Activated naive CD4-positive, alpha-beta T cell treated with anti-CD3 and anti-CD28 coated beads, Interleukin-2, amount 10 ng/mL, durations not matched to agents 7 days and 5 days (primary cell): ENCODE data around the gene TEDC1.

Source experiments
- CTCF ChIA-PET: fragments of 350-600 bp; sonication (Branson Sonifier 250); formaldehyde crosslinking; loops from one replicate; lab custom pipeline; 2021; ENCODE audit warnings: antibody characterized with exemption; lab: Charles Lee
- DNase-seq: peaks from one replicate; pipeline ENCODE4 v3.0.0-alpha.2; 2020
- H3K27ac Mint-ChIP-seq: one replicate; pipeline ENCODE4 v1.8.0; 2021; ENCODE audit warnings: mild to moderate bottlenecking, moderate library complexity, mixed read lengths
- H3K27me3 Mint-ChIP-seq: one replicate; pipeline ENCODE4 v1.8.0; 2021; ENCODE audit warnings: mild to moderate bottlenecking, mixed read lengths
- H3K36me3 Mint-ChIP-seq: one replicate; pipeline ENCODE4 v1.8.0; 2021; ENCODE audit warnings: mixed read lengths
- H3K4me1 Mint-ChIP-seq: one replicate; pipeline ENCODE4 v1.8.0; 2021; ENCODE audit warnings: mixed read lengths
- H3K4me3 Mint-ChIP-seq: one replicate; pipeline ENCODE4 v1.8.0; 2021; ENCODE audit warnings: mild to moderate bottlenecking, moderate library complexity, mixed read lengths
- H3K9me3 Mint-ChIP-seq: one replicate; pipeline ENCODE4 v1.8.0; 2021; ENCODE audit warnings: mixed read lengths

The TEDC1 gene

GRCh38 chr14:105531088-105531893 is 40.2 kb downstream of the TEDC1 start:
- no peak overlapping the region for H3K27ac Mint-ChIP-seq
- no peaks in the 10 kb centered on the region for H3K36me3 Mint-ChIP-seq
- H3K9me3 Mint-ChIP-seq, result no peaks in the 10 kb centered on the region
- peak overlapping the region; percentile 70 for H3K4me3 Mint-ChIP-seq
- DNase-seq, result no peak
- H3K27me3 Mint-ChIP-seq, result peaks cover 43% of the 10 kb centered on the region
- H3K4me1 Mint-ChIP-seq, result peaks cover 29% of the 10 kb centered on the region
- CTCF ChIA-PET, result interaction anchor here (1.4 to 2.1 kb wide), 3 partner anchors 45 to 169 kb away, joined by 3 to 6 read pairs (median 4); partner anchors contain the start of gene CRIP1

GRCh38 chr14:105531894-105532623 is 41.0 kb downstream of the TEDC1 start:
- H3K36me3 Mint-ChIP-seq, result no peaks in the 10 kb centered on the region
- H3K9me3 Mint-ChIP-seq, result no peaks in the 10 kb centered on the region
- no peak overlapping the region for H3K27ac Mint-ChIP-seq
- no peak for DNase-seq
- peaks cover 27% of the 10 kb centered on the region for H3K4me1 Mint-ChIP-seq
- H3K27me3 Mint-ChIP-seq, result peaks cover 47% of the 10 kb centered on the region
- CTCF ChIA-PET, result interaction anchor here (1.4 to 2.1 kb wide), 5 partner anchors 12 to 170 kb away, joined by 3 to 8 read pairs (median 5); partner anchors contain the start of gene CRIP1
- H3K4me3 Mint-ChIP-seq, result no peak overlapping the region

- no peaks in the 10 kb centered on the region for H3K9me3 Mint-ChIP-seq
- H3K4me1 Mint-ChIP-seq, result peaks cover 20% of the 10 kb centered on the region
- H3K36me3 Mint-ChIP-seq, result no peaks in the 10 kb centered on the region
- DNase-seq, result peak; percentile 31
- H3K27ac Mint-ChIP-seq, result no peak overlapping the region
- CTCF ChIA-PET, result interaction anchor here (0.6 to 2.1 kb wide), 6 partner anchors 11 to 211 kb away, joined by 3 to 8 read pairs (median 4); partner anchors contain the start of gene CRIP1
- H3K27me3 Mint-ChIP-seq, result peaks cover 47% of the 10 kb centered on the region
- no peak overlapping the region for H3K4me3 Mint-ChIP-seq
Observed at GRCh38 chr14:105532735-105533141, 41.7 kb downstream of the TEDC1 start.

- Mint-ChIP-seq H3K9me3 (no peaks in the 10 kb centered on the region), H3K4me1 (peaks cover 19% of the 10 kb centered on the region), H3K27ac (no peak overlapping the region), H3K27me3 (peaks cover 47% of the 10 kb centered on the region), H3K4me3 (no peak overlapping the region), H3K36me3 (no peaks in the 10 kb centered on the region)
- CTCF ChIA-PET, result interaction anchor here (1.7 to 2.1 kb wide), 4 partner anchors 11 to 163 kb away, joined by 4 to 8 read pairs (median 6); partner anchors contain the start of gene CRIP1
- no peak for DNase-seq
Observed at GRCh38 chr14:105533391-105533790, 42.3 kb downstream of the TEDC1 start.

GRCh38 chr14:105533811-105534498 is 42.9 kb downstream of the TEDC1 start:
- CTCF ChIA-PET, result interaction anchor here (1.9 to 2.1 kb wide), 3 partner anchors 10 to 163 kb away, joined by 5 to 8 read pairs (median 6); no protein-coding TSS in a partner anchor
- Mint-ChIP-seq H3K27ac (no peak overlapping the region), H3K4me1 (peaks cover 17% of the 10 kb centered on the region), H3K4me3 (no peak overlapping the region), H3K36me3 (no peaks in the 10 kb centered on the region), H3K9me3 (no peaks in the 10 kb centered on the region), H3K27me3 (peaks cover 49% of the 10 kb centered on the region)
- no peak for DNase-seq

GRCh38 chr14:105534586-105534985 is 43.5 kb downstream of the TEDC1 start:
- Mint-ChIP-seq H3K36me3 (no peaks in the 10 kb centered on the region), H3K27me3 (peaks cover 49% of the 10 kb centered on the region), H3K4me1 (peaks cover 13% of the 10 kb centered on the region), H3K27ac (no peak overlapping the region), H3K9me3 (no peaks in the 10 kb centered on the region), H3K4me3 (no peak overlapping the region)
- DNase-seq, result no peak
- CTCF ChIA-PET, result no interaction called here

GRCh38 chr14:105536051-105536450 is 45.0 kb downstream of the TEDC1 start:
- Mint-ChIP-seq H3K4me3 (no peak overlapping the region), H3K27ac (no peak overlapping the region), H3K9me3 (no peaks in the 10 kb centered on the region), H3K36me3 (no peaks in the 10 kb centered on the region), H3K4me1 (peaks cover 2% of the 10 kb centered on the region), H3K27me3 (peaks cover 47% of the 10 kb centered on the region)
- DNase-seq, result no peak
- CTCF ChIA-PET, result interaction anchor here (1.5 kb wide), 1 partner anchor 166 kb away, joined by 6 read pairs; no protein-coding TSS in a partner anchor

- Mint-ChIP-seq H3K4me3 (no peak overlapping the region), H3K27me3 (peaks cover 56% of the 10 kb centered on the region), H3K27ac (no peak overlapping the region), H3K4me1 (peaks cover 2% of the 10 kb centered on the region), H3K36me3 (no peaks in the 10 kb centered on the region), H3K9me3 (no peaks in the 10 kb centered on the region)
- CTCF ChIA-PET, result interaction anchor here (0.8 to 1.5 kb wide), 4 partner anchors 13 to 166 kb away, joined by 3 to 6 read pairs (median 4); no protein-coding TSS in a partner anchor
- no peak for DNase-seq
Observed at GRCh38 chr14:105536691-105537579, 45.9 kb downstream of the TEDC1 start.

GRCh38 chr14:105537580-105538474 is 46.8 kb downstream of the TEDC1 start:
- Mint-ChIP-seq H3K9me3 (no peaks in the 10 kb centered on the region), H3K27ac (no peak overlapping the region), H3K4me3 (no peak overlapping the region), H3K27me3 (peaks cover 61% of the 10 kb centered on the region), H3K4me1 (no peaks in the 10 kb centered on the region), H3K36me3 (no peaks in the 10 kb centered on the region)
- peak; percentile 78 for DNase-seq
- CTCF ChIA-PET, result interaction anchor here (0.6 to 1.5 kb wide), 5 partner anchors 12 to 187 kb away, joined by 3 to 6 read pairs (median 3); no protein-coding TSS in a partner anchor

GRCh38 chr14:105538481-105539049 is 47.5 kb downstream of the TEDC1 start:
- no peaks in the 10 kb centered on the region for H3K4me1 Mint-ChIP-seq
- H3K9me3 Mint-ChIP-seq, result no peaks in the 10 kb centered on the region
- no peak for DNase-seq
- no peak overlapping the region for H3K27ac Mint-ChIP-seq
- no peak overlapping the region for H3K4me3 Mint-ChIP-seq
- CTCF ChIA-PET, result interaction anchor here (0.6 to 0.8 kb wide), 2 partner anchors 31 to 188 kb away, joined by 3 read pairs; no protein-coding TSS in a partner anchor
- peaks cover 59% of the 10 kb centered on the region for H3K27me3 Mint-ChIP-seq
- no peaks in the 10 kb centered on the region for H3K36me3 Mint-ChIP-seq

GRCh38 chr14:105540811-105541210 is 49.8 kb downstream of the TEDC1 start:
- DNase-seq, result no peak
- no peaks in the 10 kb centered on the region for H3K36me3 Mint-ChIP-seq
- no peaks in the 10 kb centered on the region for H3K9me3 Mint-ChIP-seq
- H3K4me3 Mint-ChIP-seq, result no peak overlapping the region
- H3K27ac Mint-ChIP-seq, result no peak overlapping the region
- CTCF ChIA-PET, result no interaction called here
- H3K4me1 Mint-ChIP-seq, result no peaks in the 10 kb centered on the region
- peaks cover 55% of the 10 kb centered on the region for H3K27me3 Mint-ChIP-seq
